GM12878 (cell line): Measurements from ENCODE around the gene ZNF212. TPM values are rescaled to one million over a fixed set of nuclear protein-coding genes. Genes with fewer than 3 reads are reported as not detected.

ENCODE experiments used
- ATAC-seq: fragments of 200-7000 bp; cut with Tn5 transposase; 3 replicates; pipeline ENCODE4 v1.9.1; 2020; ENCODE audit warnings: mild to moderate bottlenecking, moderate library complexity
- BruUV-seq: library from RNA; stranded (reverse); fragments of 400-500 nt; replicated peaks from 2 replicates; lab custom pipeline; 2021; lab: Mats Ljungman, UMichigan
- CTCF ChIA-PET: fragments of 300-600 bp; sonication (Branson Sonifier 250); formaldehyde crosslinking; extraction: SDS; loops from one replicate; lab custom pipeline; 2021; ENCODE audit warnings: inconsistent platforms; lab: Yijun Ruan, JAX
- POLR2A ChIA-PET: fragments of 350-600 bp; formaldehyde crosslinking; extraction: SDS; loops from one replicate; lab custom pipeline; 2021; ENCODE audit warnings: inconsistent platforms; lab: Charles Lee
- RAD21 ChIA-PET: fragments of 300-600 bp; sonication (Branson Sonifier 250); formaldehyde crosslinking; loops from one replicate; lab custom pipeline; 2023; ENCODE audit warnings: antibody characterized with exemption; ENCODE audit not compliant: unreplicated experiment; lab: Charles Lee
- SMC1A ChIA-PET: fragments of 300-600 bp; sonication (Branson Sonifier 250); formaldehyde crosslinking; loops from one replicate; lab custom pipeline; 2023; ENCODE audit not compliant: unreplicated experiment, uncharacterized antibody; lab: Charles Lee
- DNase-seq: peaks from one replicate; pipeline ENCODE4 v3.0.0-alpha.2; 2011; ENCODE audit warnings: low read depth, low spot score
- FAIRE-seq: peaks from 3 replicates; lab custom pipeline; 2011; peaks lifted over from hg19 to GRCh38; lab: Jason Lieb, UNC
- H2AFZ ChIP-seq: 2 replicates; pipeline ENCODE4 v1.6.0; 2011; ENCODE audit warnings: low read depth, low read length, control low read depth; ENCODE audit not compliant: control insufficient read depth
- H3K27ac ChIP-seq: 2 replicates; pipeline ENCODE4 v1.5.1; 2011; ENCODE audit warnings: control low read depth; ENCODE audit not compliant: control insufficient read depth, insufficient read depth
- H3K27me3 ChIP-seq, 2 experiments: replicated peaks in 1 of 2; 2 replicates each; pipeline versions ENCODE4 v1.6.0 to v1.6.1; 2011; ENCODE audit warnings: low read length in 1 of 2; ENCODE audit not compliant: control insufficient read depth in 2 of 2, insufficient read depth in 2 of 2
- H3K36me3 ChIP-seq, 2 experiments: 2 replicates each; pipeline ENCODE4 v1.5.1; 2011; ENCODE audit warnings: low read length in 1 of 2; ENCODE audit not compliant: control insufficient read depth in 2 of 2, insufficient read depth in 2 of 2
- H3K4me1 ChIP-seq: 2 replicates; pipeline ENCODE4 v1.6.1; 2011; ENCODE audit warnings: mild to moderate bottlenecking, low read length, moderate library complexity, mixed read lengths; ENCODE audit not compliant: control insufficient read depth, insufficient read depth
- H3K4me2 ChIP-seq: 2 replicates; pipeline ENCODE4 v1.6.0; 2011; ENCODE audit warnings: control low read depth; ENCODE audit not compliant: control insufficient read depth, insufficient read depth
- H3K4me3 ChIP-seq: fragments of 200-600 bp; sonication (generic); 2 replicates; pipeline ENCODE4 v1.5.1; 2016
- H3K79me2 ChIP-seq: 2 replicates; pipeline ENCODE4 v1.6.0; 2011; ENCODE audit warnings: low read length; ENCODE audit not compliant: control insufficient read depth, insufficient read depth
- H3K9ac ChIP-seq: 2 replicates; pipeline ENCODE4 v1.8.0; 2011; ENCODE audit warnings: low read length, control low read depth, mixed read lengths; ENCODE audit not compliant: control insufficient read depth, insufficient read depth
- H3K9me3 ChIP-seq: replicated peaks from 3 replicates; pipeline ENCODE4 v1.5.1; 2011; ENCODE audit warnings: mild to moderate bottlenecking, low read length; ENCODE audit not compliant: control insufficient read depth, insufficient read depth
- H4K20me1 ChIP-seq: 2 replicates; pipeline ENCODE4 v1.6.0; 2011; ENCODE audit not compliant: control insufficient read depth, insufficient read depth
- BCL11A ChIP-seq: IDR thresholded peaks from 2 replicates; pipeline ENCODE4 v1.6.1; 2011; ENCODE audit warnings: low read depth, low read length
- CHD4 ChIP-seq: fragments of 200-600 bp; sonication (generic); IDR thresholded peaks from 2 replicates; pipeline ENCODE4 v1.6.1; 2016; ENCODE audit warnings: mild to moderate bottlenecking
- FOXM1 ChIP-seq: IDR thresholded peaks from 2 replicates; pipeline ENCODE4 v1.6.1; 2012; ENCODE audit warnings: low read depth, mild to moderate bottlenecking, inconsistent platforms, low read length, moderate library complexity
- POLR2AphosphoS2 ChIP-seq: IDR thresholded peaks from 2 replicates; pipeline ENCODE4 v1.6.1; 2011; ENCODE audit warnings: low read depth, mild to moderate bottlenecking, low read length, improper control_type of control experiment, moderate library complexity
- POU2F2 ChIP-seq: IDR thresholded peaks from 3 replicates; pipeline ENCODE4 v1.6.1; 2011; ENCODE audit warnings: low read depth, mild to moderate bottlenecking, low read length, borderline replicate concordance
- SREBF2 ChIP-seq: IDR thresholded peaks from 2 replicates; pipeline ENCODE4 v1.6.1; 2012; ENCODE audit warnings: mild to moderate bottlenecking, low read length
- TARDBP ChIP-seq: IDR thresholded peaks from 2 replicates; pipeline ENCODE4 v1.6.1; 2016; ENCODE audit warnings: borderline replicate concordance
- WGBS: methylation state at CpG from one replicate; pipeline ENCODE4 v1.1.6; 2016; ENCODE audit warnings: low lambda C conversion rate; ENCODE audit not compliant: insufficient replicate concordance, insufficient coverage; ENCODE audit errors: missing lambda C conversion rate; 5-methylcytosine and 5-hydroxymethylcytosine counted together
- in situ Hi-C: fragments of 300-500 bp; cut with MboI; formaldehyde crosslinking; loops from 9 replicates; pipeline ENCODE4 v1.14.3; 2018; ENCODE audit warnings: mixed read lengths
- intact Hi-C: fragments of 100-400 bp; cut with micrococcal nuclease; formaldehyde crosslinking; loops from one replicate; pipeline ENCODE4 v1.14.2; 2022; ENCODE audit not compliant: unreplicated experiment
- polyA plus RNA-seq, 11 experiments: library from polyadenylated mRNA; depleted of rRNA in 4 of 11; unstranded in 6 of 11; stranded (reverse) in 5 of 11; fragments of >200 nt; fragmentation: Nextera tagmentation in 4 of 11; fragmentation: Illumina TruSeq in 1 of 11; extraction: Ambion mirVana in 4 of 11; extraction: Trizol in 1 of 11; gene quantifications; 1 replicate in 1 of 11; 2 replicates in 10 of 11; pipeline versions ENCODE4 v1.2.1 to v1.2.3, GENCODE V29; 2011 to 2016; ENCODE audit warnings: inconsistent platforms in 2 of 11, missing spikeins in 2 of 11, low read depth in 1 of 11
- total RNA-seq, 4 experiments: library from RNA; depleted of rRNA in 3 of 4; stranded (reverse); fragments of >200 nt in 3 of 4; fragmentation: Illumina TruSeq in 1 of 4; extraction: Trizol in 1 of 4; gene quantifications; 2 replicates each; pipeline versions ENCODE4 v1.2.1 to v1.2.3, GENCODE V29; 2013 to 2021
- TF ChIP-seq, protein P1 (sequence below): fragments of 450-650 bp; IDR thresholded peaks from 2 replicates; pipeline ENCODE4 v1.6.1; 2017; ENCODE audit warnings: low read depth, mild to moderate bottlenecking, moderate library complexity

ZNF212 gene
- total and polyA plus RNA-seq, 10 of the 15 experiments (the other 5 are each of a cell fraction or from before 2014, with no cell fraction given) = 1.2 to 11.6 (median 5.4) TPM

- CTCF ChIA-PET = no interaction called here
- intact Hi-C loops = no loop called here
Observed at GRCh38 chr7:149283321-149283720, 43.9 kb downstream of the ZNF212 start.

More at GRCh38 chr7:149283321-149283720, 43.9 kb downstream of the ZNF212 start:
- H3K79me2 ChIP-seq = no peaks in the 10 kb centered on the region
- no peak overlapping the region for H3K27ac ChIP-seq
- no peak for TF ChIP-seq TARDBP
- no peak for TF ChIP-seq FOXM1
- no peak for TF ChIP-seq POLR2AphosphoS2
- TF ChIP-seq SREBF2 = no peak
- TF ChIP-seq, protein P1, sequence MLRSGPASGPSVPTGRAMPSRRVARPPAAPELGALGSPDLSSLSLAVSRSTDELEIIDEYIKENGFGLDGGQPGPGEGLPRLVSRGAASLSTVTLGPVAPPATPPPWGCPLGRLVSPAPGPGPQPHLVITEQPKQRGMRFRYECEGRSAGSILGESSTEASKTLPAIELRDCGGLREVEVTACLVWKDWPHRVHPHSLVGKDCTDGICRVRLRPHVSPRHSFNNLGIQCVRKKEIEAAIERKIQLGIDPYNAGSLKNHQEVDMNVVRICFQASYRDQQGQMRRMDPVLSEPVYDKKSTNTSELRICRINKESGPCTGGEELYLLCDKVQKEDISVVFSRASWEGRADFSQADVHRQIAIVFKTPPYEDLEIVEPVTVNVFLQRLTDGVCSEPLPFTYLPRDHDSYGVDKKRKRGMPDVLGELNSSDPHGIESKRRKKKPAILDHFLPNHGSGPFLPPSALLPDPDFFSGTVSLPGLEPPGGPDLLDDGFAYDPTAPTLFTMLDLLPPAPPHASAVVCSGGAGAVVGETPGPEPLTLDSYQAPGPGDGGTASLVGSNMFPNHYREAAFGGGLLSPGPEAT = no peak
- no peak for TF ChIP-seq POU2F2
- no peak for TF ChIP-seq BCL11A
- no peak for TF ChIP-seq CHD4
- H3K4me2 ChIP-seq = no peak overlapping the region
- peaks cover 0 to 9% of the 10 kb centered on the region in 2 experiments; a peak in 3 of 4 replicates for H3K36me3 ChIP-seq
- H3K4me3 ChIP-seq = no peak overlapping the region
- BruUV-seq = TSS peak; percentile 21
- ChIA-PET POLR2A (no interaction called here), SMC1A (no interaction called here), RAD21 (interaction anchor here (2.2 kb wide), 1 partner anchor 21 kb away, joined by 12 read pairs; the partner anchor contains the start of gene ZNF783)
- H3K9me3 ChIP-seq = no peaks in the 10 kb centered on the region
- H3K9ac ChIP-seq = no peak overlapping the region
- FAIRE-seq = no peak
- H3K27me3 ChIP-seq = no peaks in the 10 kb centered on the region
- H4K20me1 ChIP-seq = no peaks in the 10 kb centered on the region
- H2AFZ ChIP-seq = no peak overlapping the region
- WGBS = 97% methylated on average over 3 of the region's 3 CpGs
- no peak for DNase-seq
- in situ Hi-C loops = no loop called here
- no peak for ATAC-seq
- H3K4me1 ChIP-seq = peaks cover 12% of the 10 kb centered on the region
